Measurements from ENCODE around the gene DYNAP. TPM values are rescaled to one million over a fixed set of nuclear protein-coding genes. Genes with fewer than 3 reads are reported as not detected.

Gene DYNAP
- total RNA-seq, 1 donor: not detected

DNA sequence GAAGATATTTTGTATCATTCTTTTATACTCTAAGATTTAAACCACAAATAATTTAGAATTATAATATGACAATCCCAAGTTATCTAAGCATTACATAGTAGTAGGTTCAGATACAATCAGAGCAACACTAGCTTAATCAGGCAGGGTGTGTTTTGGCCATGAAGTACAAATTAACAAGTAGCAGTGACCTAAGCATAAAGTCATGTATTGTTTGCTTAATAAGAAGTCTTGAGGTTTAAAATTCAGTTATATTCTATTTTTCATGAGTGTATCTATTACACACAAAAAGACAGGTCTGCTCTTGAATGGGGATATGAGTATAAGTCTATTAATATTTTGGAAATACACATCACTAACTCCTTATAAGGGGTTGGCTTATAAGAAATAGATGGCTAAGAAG, 39.9 kb downstream of the DYNAP start:
- DNase-seq (ENCODE audit: low read depth in 2 of 3, low spot score in 2 of 3): no peak

DNA sequence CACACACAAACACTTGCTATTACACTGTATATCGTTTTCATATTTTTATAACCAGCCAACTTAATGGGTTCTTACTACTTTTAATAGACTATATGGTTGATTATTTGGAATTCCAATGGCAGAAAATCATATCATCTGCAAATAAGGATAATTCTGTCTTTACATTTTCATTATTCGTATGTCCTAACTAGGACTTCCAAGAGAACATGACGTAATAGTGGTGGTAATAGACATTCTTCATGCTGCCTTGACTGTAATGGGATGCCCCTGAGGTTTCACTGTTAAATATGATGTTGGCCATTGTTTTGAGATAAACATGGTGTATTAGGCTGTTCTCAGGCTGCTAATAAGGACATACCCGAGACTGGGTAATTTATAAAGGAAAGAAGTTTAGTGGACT, 45.2 kb downstream of the DYNAP start:
- DNase-seq (ENCODE audit: low read depth in 2 of 3, low spot score in 2 of 3): no peak

DNA sequence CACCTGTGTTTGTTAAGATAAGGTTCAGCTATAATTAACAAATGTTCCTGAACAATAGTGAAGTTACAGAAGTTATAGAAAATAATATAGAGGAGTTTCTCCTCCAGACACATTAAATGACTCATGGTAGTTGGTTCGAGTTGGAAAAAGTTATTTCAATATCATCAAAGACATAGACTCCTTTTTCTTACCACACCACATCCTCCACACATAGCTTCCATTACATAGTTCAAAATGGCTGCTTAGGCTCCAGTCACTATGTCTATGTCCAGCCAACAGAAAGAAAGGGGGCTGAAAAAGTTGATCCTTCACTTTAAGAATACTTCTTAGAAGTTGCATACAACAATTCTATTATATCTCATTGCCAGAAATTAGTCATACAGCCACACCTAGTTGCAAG, 50.7 kb downstream of the DYNAP start:
- no peak for DNase-seq (ENCODE audit: low read depth in 2 of 3, low spot score in 2 of 3)

DNA sequence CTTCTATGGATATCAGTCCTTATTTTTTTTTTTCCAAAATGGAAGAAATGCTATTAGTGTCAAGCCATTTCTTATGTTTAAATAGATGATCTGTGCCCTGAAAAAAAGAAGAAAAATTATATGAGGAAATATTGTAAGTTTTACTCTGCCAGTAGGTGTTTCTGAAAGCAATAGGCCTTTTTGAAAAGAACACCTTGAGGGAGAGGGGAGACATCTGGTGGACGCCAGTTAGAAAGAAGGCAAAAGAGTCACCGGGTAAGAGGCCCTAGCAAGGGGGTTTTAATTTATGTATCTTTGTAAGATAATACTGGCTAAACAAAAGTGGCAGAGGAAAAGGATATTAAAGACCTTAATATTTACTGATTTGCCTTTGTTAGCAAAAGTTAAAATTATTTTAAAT, 56.1 kb downstream of the DYNAP start:
- peak in 2 of 3 donors; percentile 39 to 76 for DNase-seq (ENCODE audit: low read depth in 2 of 3, low spot score in 2 of 3)

Other genes with a start within 250 kb of the DYNAP start
- not detected for gene STARD6, start 233.4 kb upstream of the DYNAP start, total RNA-seq
- 1.6 TPM for gene C18orf54, start 233.3 kb upstream of the DYNAP start, total RNA-seq
- 6.5 TPM for gene RAB27B, start 237.2 kb downstream of the DYNAP start, total RNA-seq